Astrocyte (in vitro differentiated cells and primary cell): ENCODE measurements around the gene GP5. TPM values are rescaled to one million over a fixed set of nuclear protein-coding genes. Genes with fewer than 3 reads are reported as not detected.
A peak's percentile ranks its signal among the peaks of the same experiment; 100 is the strongest.

Experiments
- DNase-seq: peaks from one replicate; pipeline ENCODE4 v3.0.0-alpha.2; 2010; ENCODE audit warnings: low read depth
- FAIRE-seq: peaks from 2 replicates; lab custom pipeline; 2011; peaks lifted over from hg19 to GRCh38; lab: Jason Lieb, UNC
- H2AFZ ChIP-seq: 2 replicates; pipeline ENCODE4 v1.6.0; 2012; ENCODE audit warnings: low read depth, low read length, inconsistent platforms
- H3K27ac ChIP-seq: 2 replicates; pipeline ENCODE4 v1.5.1; 2011; ENCODE audit warnings: low read depth, low read length, inconsistent platforms
- H3K27me3 ChIP-seq: 2 replicates; pipeline ENCODE4 v1.6.0; 2011; ENCODE audit warnings: low read length, inconsistent platforms; ENCODE audit not compliant: insufficient read depth
- H3K36me3 ChIP-seq: 2 replicates; pipeline ENCODE4 v1.5.1; 2011; ENCODE audit warnings: low read length, inconsistent platforms; ENCODE audit not compliant: insufficient read depth
- H3K4me1 ChIP-seq: 2 replicates; pipeline ENCODE4 v1.5.1; 2011; ENCODE audit warnings: low read length, inconsistent platforms; ENCODE audit not compliant: insufficient read depth
- H3K4me2 ChIP-seq: 2 replicates; pipeline ENCODE4 v1.6.0; 2012; ENCODE audit warnings: low read length, inconsistent platforms
- H3K4me3 ChIP-seq: 2 replicates; pipeline ENCODE4 v1.5.1; 2011; ENCODE audit warnings: low read depth, mild to moderate bottlenecking, low read length, inconsistent platforms; ENCODE audit not compliant: insufficient read depth
- H3K79me2 ChIP-seq: 2 replicates; pipeline ENCODE4 v1.6.0; 2012; ENCODE audit warnings: mild to moderate bottlenecking, low read length, inconsistent platforms; ENCODE audit not compliant: insufficient read depth
- H3K9ac ChIP-seq: 2 replicates; pipeline ENCODE4 v1.6.0; 2012; ENCODE audit warnings: mild to moderate bottlenecking, low read length, inconsistent platforms
- H3K9me3 ChIP-seq: 2 replicates; pipeline ENCODE4 v1.5.1; 2012; ENCODE audit warnings: low read depth, mild to moderate bottlenecking, low read length, inconsistent platforms; ENCODE audit not compliant: insufficient read depth
- H4K20me1 ChIP-seq: 2 replicates; pipeline ENCODE4 v1.6.0; 2012; ENCODE audit warnings: low read length, inconsistent platforms; ENCODE audit not compliant: insufficient read depth
- H3K27ac Mint-ChIP-seq: one replicate; pipeline ENCODE4 v1.8.0; 2021; ENCODE audit warnings: mild to moderate bottlenecking, mixed read lengths; ENCODE audit not compliant: unreplicated experiment
- H3K27me3 Mint-ChIP-seq: one replicate; pipeline ENCODE4 v1.8.0; 2021; ENCODE audit warnings: low read depth, mixed read lengths; ENCODE audit not compliant: unreplicated experiment
- H3K36me3 Mint-ChIP-seq: one replicate; pipeline ENCODE4 v1.8.0; 2021; ENCODE audit warnings: low read depth, mixed read lengths; ENCODE audit not compliant: unreplicated experiment
- H3K4me1 Mint-ChIP-seq: one replicate; pipeline ENCODE4 v1.8.0; 2021; ENCODE audit warnings: low read depth, mixed read lengths; ENCODE audit not compliant: unreplicated experiment
- H3K4me3 Mint-ChIP-seq: one replicate; pipeline ENCODE4 v1.8.0; 2021; ENCODE audit warnings: mild to moderate bottlenecking, moderate library complexity, mixed read lengths; ENCODE audit not compliant: unreplicated experiment
- H3K9me3 Mint-ChIP-seq: one replicate; pipeline ENCODE4 v1.8.0; 2021; ENCODE audit warnings: mild to moderate bottlenecking, mixed read lengths; ENCODE audit not compliant: unreplicated experiment
- EZH2 ChIP-seq: IDR thresholded peaks from 2 replicates; pipeline ENCODE4 v1.6.1; 2012; ENCODE audit warnings: mild to moderate bottlenecking, low read length, inconsistent platforms; ENCODE audit not compliant: insufficient read depth
- total RNA-seq: library from RNA; stranded (reverse); gene quantifications from 2 replicates; pipeline ENCODE4 v1.2.1, GENCODE V29; 2021
- TF ChIP-seq, protein P1 (sequence below): IDR thresholded peaks from 2 replicates; pipeline ENCODE4 v1.5.1; 2011; ENCODE audit warnings: low read depth, mild to moderate bottlenecking, inconsistent platforms, low read length, moderate library complexity; ENCODE audit not compliant: insufficient read depth

Gene GP5
- total RNA-seq, 1 donor from 2014 or later: not detected

DNA sequence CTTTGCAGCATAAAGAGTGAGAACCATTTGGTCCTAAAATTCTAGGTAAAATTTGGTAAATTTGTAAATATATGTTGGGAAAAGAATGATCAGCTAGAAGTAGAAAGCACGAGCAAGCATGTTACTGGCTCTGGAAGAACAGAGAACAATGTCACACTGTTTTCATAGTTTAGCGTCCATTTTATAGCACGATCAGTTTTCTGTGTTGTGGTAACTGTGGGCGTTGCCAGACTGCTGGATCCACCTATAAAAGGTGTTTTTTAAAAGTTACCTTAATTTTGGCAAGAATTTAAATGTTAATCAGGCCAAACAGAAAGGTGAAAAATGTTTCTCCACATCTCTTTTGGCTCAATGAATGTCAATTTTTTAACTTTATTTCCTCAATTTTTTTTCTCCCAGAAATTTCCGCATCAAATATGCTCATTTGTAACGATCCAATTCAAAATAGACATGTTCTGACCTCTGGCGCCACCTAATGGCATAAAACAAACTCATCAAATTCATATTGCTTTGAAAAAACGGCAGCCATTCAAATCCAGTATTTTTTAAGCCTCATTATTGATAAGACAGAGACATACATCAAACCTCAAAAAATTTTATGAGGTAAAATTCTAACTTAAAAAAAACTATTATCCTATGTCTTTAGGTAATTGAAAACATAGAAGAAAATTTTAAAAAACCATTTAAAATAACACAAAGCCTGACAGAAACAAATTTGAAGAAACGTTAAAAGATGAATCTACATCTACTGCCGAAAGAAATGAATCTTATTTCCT lies 5.5 kb upstream of the GP5 start:
- Mint-ChIP-seq H3K9me3 (no peaks in the 10 kb centered on the region), H3K27ac (no peak overlapping the region), H3K27me3 (no peaks in the 10 kb centered on the region), H3K4me3 (no peak overlapping the region), H3K4me1 (peaks cover 15% of the 10 kb centered on the region), H3K36me3 (peaks cover 4% of the 10 kb centered on the region)
- Histone ChIP-seq H3K9ac (no peak overlapping the region), H3K4me3 (no peak overlapping the region), H3K36me3 (peaks cover 16% of the 10 kb centered on the region), H3K9me3 (no peaks in the 10 kb centered on the region), H3K27me3 (no peaks in the 10 kb centered on the region), H2AFZ (no peak overlapping the region), H3K4me2 (no peak overlapping the region), H4K20me1 (peaks cover 4% of the 10 kb centered on the region), H3K4me1 (peaks cover 7% of the 10 kb centered on the region), H3K79me2 (no peaks in the 10 kb centered on the region), H3K27ac (no peak overlapping the region)
- no peak for TF ChIP-seq EZH2
- TF ChIP-seq, protein P1, sequence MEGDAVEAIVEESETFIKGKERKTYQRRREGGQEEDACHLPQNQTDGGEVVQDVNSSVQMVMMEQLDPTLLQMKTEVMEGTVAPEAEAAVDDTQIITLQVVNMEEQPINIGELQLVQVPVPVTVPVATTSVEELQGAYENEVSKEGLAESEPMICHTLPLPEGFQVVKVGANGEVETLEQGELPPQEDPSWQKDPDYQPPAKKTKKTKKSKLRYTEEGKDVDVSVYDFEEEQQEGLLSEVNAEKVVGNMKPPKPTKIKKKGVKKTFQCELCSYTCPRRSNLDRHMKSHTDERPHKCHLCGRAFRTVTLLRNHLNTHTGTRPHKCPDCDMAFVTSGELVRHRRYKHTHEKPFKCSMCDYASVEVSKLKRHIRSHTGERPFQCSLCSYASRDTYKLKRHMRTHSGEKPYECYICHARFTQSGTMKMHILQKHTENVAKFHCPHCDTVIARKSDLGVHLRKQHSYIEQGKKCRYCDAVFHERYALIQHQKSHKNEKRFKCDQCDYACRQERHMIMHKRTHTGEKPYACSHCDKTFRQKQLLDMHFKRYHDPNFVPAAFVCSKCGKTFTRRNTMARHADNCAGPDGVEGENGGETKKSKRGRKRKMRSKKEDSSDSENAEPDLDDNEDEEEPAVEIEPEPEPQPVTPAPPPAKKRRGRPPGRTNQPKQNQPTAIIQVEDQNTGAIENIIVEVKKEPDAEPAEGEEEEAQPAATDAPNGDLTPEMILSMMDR: peak; percentile 73
- peak; percentile 9 for DNase-seq
- no peak for FAIRE-seq

DNA sequence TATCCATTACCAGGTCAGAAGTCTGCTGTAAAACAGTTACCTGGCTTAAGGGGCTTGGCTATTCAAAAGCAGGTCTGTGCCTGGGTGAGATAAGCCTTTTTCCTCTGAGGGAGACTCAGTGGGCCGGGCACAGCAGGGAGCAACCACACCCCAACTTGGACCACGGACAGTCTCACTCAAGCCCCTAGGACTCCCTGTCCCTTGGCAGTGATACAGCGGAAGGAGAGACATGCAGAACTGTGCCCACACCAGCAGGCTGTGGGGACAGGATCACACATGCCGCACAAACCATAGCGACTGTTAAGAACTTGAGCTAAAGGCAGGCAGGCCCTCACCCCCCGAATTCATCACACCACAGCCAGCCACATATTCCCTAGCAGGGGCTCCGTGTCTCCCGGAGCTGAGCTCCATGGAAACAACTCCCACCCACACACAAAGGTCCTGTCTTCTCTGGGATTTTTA lies 2.8 kb upstream of the GP5 start:
- peaks cover 4% of the 10 kb centered on the region for H4K20me1 ChIP-seq
- Mint-ChIP-seq H3K27me3 (peaks cover 21% of the 10 kb centered on the region), H3K27ac (no peak overlapping the region), H3K36me3 (peaks cover 4% of the 10 kb centered on the region), H3K4me3 (no peak overlapping the region), H3K9me3 (peaks cover 3% of the 10 kb centered on the region), H3K4me1 (peaks cover 11% of the 10 kb centered on the region)
- H3K4me1 ChIP-seq: peaks cover 12% of the 10 kb centered on the region
- H3K4me2 ChIP-seq: no peak overlapping the region
- peaks cover 22% of the 10 kb centered on the region for H3K27me3 ChIP-seq
- H2AFZ ChIP-seq: no peak overlapping the region
- TF ChIP-seq, protein P1: no peak
- no peak for TF ChIP-seq EZH2
- H3K79me2 ChIP-seq: no peaks in the 10 kb centered on the region
- FAIRE-seq (no peak), DNase-seq (no peak)
- peaks cover 10% of the 10 kb centered on the region for H3K36me3 ChIP-seq
- H3K9me3 ChIP-seq: no peaks in the 10 kb centered on the region
- no peak overlapping the region for H3K27ac ChIP-seq
- no peak overlapping the region for H3K9ac ChIP-seq
- no peak overlapping the region for H3K4me3 ChIP-seq

DNA sequence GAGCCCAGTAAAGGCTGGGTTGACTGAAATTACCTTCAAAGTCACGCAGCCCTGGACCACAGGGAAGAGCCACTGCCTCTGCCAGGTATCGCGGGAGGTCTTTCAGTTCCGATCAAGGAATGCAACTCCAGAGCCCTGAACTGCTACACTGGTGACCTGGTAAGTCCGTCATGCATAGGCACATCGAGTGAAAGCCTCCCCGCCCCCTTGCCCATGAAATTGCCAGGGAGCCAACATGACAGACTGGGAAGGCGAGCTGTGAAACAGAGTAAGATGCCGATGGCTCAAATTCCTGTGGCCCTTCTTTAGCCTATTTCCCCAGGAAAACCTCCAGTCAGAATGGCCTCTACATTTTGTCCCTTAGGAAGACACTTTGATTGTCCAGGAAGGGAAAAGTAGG lies 2.3 kb upstream of the GP5 start:
- DNase-seq (no peak), FAIRE-seq (no peak)
- Mint-ChIP-seq H3K27ac (no peak overlapping the region), H3K36me3 (peaks cover 4% of the 10 kb centered on the region), H3K27me3 (peaks cover 21% of the 10 kb centered on the region), H3K4me3 (no peak overlapping the region), H3K9me3 (peaks cover 3% of the 10 kb centered on the region), H3K4me1 (peaks cover 11% of the 10 kb centered on the region)
- Histone ChIP-seq H3K9me3 (no peaks in the 10 kb centered on the region), H3K79me2 (no peaks in the 10 kb centered on the region), H3K27me3 (peaks cover 28% of the 10 kb centered on the region), H3K9ac (no peak overlapping the region), H3K4me1 (peaks cover 12% of the 10 kb centered on the region), H2AFZ (no peak overlapping the region), H3K4me3 (no peak overlapping the region), H3K27ac (no peak overlapping the region), H4K20me1 (peaks cover 4% of the 10 kb centered on the region), H3K36me3 (peaks cover 10% of the 10 kb centered on the region), H3K4me2 (no peak overlapping the region)
- TF ChIP-seq, protein P1: no peak
- TF ChIP-seq EZH2: no peak
